OCI-M1 (cell line): ENCODE results near the gene GNB4.

Experiments used
- DNase-seq: peaks from one replicate; lab custom pipeline; 2025; lab: John Stamatoyannopoulos, UW

The GNB4 gene

DNA sequence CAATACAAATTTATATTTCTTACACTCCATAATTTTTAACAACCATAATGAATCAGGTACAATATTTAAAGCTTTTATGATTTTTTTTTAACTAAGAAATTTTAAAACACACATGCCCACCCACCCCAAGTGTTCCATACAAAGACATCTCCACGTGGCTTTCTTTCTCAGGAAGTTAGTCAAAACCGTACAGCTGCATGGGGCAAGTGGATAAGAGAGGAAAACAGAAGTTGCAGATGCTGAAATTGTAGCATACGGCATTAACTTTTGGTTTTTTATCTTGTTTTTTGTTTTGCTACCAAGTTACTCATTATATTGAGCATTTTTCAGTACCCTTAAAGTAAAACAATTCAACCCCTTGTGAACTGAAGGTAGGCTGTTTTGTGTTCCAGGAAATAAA is 14.8 kb downstream of the GNB4 start:
- peak; percentile 50 for DNase-seq

DNA sequence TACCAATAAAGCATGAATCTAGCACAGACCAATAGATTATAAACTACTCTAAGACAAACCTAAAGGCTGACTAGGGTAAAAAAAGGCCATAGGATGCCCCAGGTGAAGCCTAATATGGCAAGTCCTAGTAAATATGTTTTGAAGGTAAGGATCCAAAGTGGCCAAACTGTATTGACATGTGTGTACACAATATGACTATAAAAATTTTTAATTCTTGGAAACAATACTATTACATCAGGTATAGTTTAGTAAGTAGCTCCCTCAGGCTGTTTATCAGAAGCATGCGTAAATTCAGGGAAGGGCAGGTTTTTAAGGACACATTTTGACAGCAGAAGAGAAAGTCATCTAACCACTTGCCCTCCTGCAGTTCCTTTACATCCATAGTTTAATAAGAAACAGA is 18.8 kb downstream of the GNB4 start:
- DNase-seq = no peak

DNA sequence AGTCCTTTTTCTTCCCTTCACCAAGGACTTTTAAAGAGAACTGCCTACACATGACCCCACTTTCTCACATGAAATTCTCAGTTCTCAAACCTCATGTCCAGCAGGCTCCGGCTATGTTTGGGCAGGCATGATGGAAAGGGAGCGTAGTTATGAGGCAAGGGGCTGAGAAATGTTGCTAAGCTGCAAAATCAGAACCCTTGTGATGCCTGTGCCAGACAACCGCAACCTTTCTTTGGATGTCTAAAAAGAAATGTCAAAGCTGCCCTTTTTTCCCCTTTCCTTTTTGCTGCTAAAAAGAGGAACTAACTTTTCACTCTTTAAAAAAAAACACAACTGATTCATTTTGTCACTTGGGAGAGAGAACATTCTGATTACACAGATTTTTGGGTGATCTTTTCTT is 19.2 kb downstream of the GNB4 start:
- DNase-seq = peak; percentile 62

DNA sequence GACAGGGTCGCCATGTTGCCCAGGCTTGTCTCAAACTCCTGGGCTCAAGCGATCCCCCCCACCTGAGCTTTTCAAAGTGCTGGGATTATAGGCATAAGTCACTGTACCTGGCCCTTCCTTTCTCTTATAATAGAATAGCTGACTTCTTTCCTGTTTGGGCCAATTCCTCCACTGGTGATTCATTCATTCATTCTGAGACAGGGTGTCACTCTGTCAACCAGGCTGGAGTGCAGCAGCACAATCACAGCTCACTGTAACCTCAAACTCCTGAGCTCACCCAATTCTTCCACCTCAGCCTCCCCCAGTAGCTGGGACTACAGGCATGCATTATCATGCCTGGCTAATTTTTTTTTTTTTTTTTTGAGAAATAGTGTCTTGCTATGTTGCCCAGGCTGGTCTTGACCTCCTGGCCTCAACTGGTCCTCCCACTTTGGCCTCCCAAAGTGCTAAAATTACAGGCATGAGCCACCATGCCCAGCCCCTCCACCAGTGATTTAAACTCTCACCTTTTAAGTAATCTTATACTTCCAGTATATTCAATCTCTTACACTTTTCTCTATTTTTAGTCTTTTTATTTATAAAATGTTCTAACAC is 20.9 kb downstream of the GNB4 start:
- no peak for DNase-seq

DNA sequence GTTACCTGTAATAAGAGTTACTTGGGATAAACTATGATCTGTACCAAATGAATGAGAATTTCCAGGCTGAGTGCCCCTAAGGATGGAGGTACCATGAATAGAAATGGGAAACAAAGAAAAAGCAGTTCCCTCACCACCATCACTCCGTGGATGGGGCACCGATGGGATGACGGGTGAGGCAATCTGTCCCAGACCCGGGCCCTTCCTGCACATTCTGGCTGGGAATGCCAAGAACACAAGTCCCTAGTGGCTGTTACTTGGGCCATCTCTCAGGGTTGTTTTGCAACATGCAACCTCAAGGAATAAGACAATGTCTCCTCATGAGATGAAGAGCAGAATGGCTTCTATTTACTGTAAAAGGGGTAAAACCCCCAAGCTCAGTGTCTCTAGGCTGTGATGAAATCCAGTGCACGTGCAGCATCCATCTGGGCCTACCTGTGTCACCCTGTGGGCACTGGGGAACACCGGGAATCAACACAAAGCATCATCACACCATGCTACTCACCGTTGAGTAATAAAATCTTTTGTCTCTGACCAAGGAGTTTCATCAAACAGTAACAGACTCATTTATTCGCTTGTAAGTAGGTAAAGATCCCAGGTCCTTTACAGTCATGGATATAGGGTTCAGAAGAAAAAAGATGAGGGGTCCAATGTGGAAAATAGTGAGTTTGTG is 22.3 kb downstream of the GNB4 start:
- no peak for DNase-seq

DNA sequence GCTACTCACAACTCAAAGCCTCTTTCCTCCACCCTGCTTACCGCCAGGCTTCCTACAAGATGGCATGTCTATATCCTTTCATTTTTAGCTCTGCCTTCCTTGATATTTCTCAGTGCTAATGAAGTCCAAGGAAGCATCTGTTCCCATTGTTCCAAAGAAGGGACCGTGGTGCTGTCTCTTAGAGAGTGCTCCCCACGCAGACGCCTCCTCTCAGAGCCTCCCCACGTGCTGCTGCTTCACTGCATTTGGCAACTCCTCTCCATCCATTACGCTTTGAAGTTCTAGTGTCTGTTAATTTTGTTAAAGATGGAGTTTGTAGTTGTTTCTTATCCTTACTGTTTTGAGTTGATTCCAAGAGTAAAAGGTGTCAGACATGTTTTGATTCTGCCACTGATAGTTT is 26.2 kb downstream of the GNB4 start:
- no peak for DNase-seq

DNA sequence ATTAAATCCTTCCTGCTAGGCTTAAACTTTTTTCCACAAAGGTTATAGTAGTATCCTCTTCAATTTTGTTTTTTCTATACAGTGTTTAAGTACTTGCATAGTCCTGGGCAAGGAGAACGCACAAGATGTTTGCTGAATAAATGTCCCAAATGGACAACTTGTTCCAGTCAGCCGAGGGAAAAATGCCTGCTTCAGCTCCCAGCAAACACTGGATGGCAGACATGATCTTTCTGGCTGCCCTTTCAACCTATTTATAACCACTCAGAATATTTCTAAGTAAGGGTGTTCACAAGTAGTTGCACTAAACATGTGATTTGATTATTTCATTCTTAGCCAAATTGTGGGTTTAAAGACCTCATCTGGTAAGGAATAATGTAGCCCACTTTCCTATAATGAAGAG is 29.8 kb downstream of the GNB4 start:
- DNase-seq = peak; percentile 2

DNA sequence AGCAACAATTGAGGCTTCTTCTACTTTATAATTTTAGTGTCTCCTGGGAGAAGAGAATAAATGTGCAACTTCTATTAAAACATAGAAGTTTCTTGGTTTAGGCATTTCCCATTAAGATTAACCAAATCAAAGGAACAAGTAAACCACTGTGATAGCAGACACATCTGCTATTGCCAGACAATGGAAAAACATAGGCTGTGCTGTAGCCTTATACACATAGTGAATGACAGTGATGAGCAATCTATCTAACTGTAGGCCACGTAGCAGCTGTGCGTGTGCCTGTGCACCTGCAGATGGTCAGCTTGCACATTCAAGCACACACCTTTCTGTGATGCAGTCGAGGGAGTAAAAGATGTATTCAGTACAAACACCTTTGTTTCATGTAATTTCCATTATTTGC is 32.7 kb downstream of the GNB4 start:
- no peak for DNase-seq

DNA sequence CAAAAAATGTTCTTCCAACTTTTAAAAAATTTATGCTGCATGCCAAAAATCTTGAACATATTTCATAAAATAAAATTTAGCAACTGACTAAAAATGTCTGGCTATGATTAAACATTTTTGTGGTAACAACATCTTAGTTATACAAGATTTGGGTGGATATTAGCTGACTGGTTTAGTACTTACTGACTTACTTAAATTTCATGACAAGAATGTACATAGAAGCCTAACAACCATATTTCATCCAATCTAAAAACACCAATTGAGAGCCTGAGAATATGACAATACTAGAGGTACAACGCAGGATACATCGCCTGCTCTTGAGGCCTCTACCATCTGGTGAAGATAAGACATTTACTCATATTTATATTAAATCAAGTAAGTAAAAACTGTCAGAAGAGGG is 34.6 kb downstream of the GNB4 start:
- no peak for DNase-seq

DNA sequence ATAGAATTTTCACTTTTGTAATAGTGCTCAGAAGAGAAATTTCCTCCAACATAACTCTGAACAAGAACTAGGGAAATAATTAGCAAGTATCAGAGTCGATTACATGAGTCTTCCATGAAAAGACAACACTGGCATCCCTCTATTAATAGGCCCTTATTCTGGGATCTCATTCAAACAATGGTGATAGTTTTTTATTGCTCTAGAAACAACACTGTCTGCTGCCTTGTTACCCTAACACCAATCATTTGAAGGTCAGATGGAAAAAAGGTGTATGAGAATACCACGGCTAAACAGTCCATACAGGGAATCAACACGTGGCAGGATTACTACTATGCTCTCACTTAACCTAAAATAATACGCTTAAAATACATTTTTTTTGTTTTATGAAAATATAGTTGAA is 35.9 kb downstream of the GNB4 start:
- no peak for DNase-seq

DNA sequence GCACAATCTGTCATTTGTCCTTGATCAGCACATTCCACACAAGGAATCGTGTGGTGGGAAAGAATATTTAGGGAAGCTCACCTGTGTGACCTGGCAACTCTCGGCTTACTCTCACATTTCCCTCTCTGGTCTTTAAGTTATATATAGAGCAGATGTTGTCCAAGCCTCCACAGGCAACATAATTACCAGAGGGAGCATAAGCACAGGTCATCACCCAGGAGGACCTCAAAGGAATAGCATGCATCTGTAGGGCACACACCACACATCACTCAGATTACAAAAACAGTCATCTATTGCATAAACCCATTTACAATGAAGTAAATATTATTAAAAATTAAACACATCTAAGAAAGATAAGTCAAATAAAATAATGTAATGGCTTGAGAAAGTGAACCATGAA is 36.5 kb downstream of the GNB4 start:
- no peak for DNase-seq

DNA sequence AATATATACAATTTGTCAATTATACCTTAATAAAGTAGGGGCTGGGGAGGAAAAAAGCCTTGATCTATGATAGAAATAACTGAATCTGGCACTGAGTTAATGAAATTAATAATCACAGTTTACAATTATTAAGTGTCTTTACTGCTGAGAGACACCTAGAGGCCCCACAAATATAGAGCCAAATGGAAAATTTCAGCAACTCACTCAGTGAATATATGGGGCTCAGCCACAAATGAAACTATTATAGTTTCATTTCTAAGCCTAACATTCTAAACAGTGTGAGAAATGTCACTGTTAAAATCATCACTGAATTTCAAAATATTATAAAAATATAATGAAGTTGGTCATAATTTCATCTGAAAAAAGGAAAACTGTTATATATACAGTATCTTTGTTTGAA is 40.3 kb downstream of the GNB4 start:
- DNase-seq = no peak

DNA sequence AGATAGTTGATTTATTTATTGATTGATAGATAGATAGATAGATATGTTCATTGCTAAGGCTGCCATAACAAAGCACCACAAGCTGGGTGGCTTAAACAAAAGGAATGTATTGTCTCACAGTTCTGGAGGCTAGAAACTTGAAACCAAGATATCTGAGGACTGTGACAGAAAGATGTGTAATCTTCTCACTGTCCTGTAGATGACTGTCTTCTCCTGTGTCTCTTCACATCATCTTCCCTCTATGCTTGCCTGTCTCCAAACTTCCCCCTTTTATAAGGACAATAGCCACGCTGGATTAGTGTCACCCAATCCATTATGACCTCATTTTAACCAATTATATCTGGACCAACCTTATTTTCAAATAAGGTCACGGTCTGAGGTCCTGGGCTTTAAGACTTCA is 40.9 kb downstream of the GNB4 start:
- peak; percentile 9 for DNase-seq

DNA sequence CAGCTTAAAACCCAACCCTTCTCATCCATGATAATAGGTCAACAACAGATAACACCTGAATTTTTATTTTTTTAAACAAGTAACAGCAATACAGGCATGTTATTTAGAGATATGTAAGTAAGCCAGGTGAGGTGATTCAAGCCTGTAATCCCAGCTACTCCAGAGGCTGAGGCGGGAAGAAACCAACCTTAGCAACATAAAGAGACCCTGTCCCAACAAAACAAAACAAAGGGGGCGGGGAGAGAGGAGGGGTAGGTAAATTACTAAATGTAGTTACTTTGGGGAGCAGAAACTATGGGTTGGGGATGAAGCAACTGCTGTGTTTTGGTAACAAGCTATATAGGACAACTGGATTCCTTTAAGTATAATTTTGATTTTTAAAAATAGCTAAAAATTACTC is 47.0 kb downstream of the GNB4 start:
- DNase-seq = no peak

DNA sequence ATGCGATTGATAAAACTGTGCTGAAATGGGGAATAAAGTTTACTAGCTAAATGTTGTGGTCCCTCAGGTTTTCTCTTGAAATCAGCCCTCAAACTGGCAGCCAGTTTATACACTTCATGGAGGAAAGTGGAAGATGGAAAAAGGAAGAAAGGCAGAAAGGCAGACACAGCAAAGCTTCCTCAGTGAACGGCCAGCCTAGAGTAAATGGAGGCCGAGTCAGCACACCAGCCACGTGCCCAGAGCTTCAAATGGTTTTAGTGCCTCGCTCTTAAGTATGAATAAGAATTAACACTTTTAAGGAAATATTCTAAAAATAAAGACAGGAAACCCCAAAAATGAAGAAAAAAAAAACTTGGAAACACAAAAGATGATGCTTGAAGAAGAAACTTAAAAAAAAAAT is 48.3 kb downstream of the GNB4 start:
- DNase-seq = no peak

DNA sequence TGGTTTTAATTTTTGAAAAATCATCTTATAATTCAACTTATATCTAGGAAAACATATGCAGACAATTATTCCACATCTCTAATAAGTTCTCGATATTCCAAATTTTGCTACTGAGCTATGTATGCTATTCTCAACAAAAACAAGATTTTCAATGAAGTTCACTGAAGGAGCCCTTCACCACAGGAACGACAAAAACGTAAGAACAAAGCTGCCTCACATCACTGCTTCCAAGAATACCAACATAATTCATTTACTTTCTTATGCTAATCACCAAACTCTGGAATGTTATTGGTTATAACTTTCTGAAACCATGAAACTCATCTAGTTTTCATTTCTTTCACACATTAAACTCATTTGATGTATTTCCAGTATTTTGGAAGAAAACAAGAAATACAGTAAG is 49.7 kb downstream of the GNB4 start:
- no peak for DNase-seq

DNA sequence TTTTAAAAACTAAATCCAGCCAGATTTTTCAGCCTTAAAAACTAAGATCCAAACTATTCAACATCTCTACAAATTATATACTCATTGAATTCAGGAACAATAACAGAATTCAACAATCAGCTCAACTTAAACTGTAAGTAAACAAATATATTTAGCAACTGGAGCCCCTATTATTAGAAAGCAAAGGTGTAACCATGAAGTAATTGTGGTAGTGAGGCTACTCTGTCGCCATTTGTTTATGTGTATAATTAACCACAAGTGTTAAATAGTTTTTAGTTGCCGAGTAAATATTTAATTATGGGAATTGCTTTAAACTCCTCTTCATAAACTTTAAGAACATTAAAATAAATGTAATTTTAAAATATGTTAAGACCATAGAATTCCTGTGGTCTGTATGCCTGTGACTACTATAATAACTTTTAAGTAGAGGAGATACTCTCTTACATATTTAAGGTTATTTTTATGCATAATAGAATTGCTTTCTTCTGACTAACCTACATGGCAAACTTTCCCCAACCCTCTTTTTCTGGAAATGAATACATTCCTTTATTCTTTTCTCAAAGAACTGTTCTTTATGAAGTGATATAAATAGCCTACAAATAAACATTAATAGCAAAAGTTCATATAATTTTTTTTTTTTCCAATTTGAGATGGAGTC is 52.6 kb downstream of the GNB4 start:
- DNase-seq = no peak

DNA sequence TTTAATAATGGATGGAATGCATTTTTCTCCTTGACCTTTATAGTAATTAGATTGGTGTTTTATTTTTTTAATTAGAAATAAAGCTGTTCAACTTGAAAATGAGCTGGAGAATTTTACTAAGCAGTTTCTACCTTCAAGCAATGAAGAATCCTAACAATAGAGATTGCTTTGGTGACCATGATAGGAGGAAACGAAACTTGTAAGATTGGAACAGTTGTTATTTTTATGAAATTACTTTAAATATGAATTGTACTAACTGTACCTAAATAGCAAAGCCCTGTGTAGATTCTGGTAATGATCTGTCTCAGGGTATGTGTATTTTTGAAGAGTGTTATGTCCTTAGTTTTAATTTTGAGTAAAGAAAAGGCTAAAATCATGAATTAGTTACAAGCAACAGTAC is 59.4 kb downstream of the GNB4 start:
- no peak for DNase-seq

DNA sequence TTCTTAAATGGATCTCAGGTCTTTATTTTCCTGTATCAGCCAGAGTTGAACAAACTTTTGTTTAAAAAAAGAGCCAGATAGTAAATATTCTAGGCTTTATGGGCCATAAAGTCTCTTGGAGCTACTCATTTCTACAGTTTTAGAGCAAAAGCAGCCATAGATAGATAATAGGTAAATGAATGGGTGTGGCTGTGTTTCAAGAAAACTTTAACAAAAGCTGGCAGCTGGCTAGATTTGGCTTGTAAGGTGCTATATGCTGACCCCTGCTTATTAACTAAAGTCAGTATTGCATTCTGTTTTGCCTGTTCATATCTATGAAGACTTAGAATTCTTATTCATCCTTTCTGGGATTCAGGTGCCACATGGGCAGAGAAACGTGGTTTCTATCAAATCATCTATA is 74.8 kb downstream of the GNB4 start:
- peak; percentile 2 for DNase-seq

DNA sequence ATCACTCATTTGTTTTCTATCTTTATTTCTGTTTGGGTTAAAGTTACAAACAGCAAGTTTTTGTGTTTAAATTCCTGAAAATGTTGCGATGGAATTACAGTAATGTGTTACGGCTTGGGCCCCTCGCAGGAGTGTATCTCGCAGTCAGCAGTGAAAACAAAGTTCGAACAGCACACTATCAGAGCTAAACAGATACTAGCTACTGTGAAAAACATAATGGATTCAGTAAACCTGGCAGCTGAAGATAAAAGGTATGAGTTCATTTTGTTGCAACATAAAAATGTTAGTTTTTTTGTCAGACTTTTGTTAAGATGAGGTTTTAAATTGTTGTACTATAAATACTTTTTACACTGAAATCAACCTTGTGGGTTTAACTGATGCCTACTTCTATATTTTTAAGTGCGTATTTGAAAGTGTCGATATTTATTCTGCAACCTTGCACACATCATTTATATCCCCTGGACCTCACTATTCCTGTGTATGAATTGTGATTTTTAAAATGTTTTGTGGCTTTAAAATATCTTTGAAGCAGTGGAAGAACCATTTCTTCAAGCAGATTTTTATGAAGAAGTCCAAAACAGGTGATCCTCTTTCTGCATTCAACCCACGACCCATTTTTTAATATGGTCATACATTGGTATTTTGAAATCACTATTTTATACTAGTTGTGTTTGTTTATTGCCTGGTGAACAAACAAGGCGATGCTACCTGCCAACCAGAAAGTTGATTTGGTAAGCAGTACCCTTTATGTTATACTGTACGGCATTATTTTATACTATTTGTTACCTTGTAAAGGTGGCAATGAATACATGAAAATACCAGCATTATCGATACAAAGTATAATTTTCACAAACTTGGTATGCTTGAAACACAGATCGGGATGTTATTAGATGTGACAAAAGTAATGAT is 75.9 kb downstream of the GNB4 start:
- peak; percentile 72 for DNase-seq

DNA sequence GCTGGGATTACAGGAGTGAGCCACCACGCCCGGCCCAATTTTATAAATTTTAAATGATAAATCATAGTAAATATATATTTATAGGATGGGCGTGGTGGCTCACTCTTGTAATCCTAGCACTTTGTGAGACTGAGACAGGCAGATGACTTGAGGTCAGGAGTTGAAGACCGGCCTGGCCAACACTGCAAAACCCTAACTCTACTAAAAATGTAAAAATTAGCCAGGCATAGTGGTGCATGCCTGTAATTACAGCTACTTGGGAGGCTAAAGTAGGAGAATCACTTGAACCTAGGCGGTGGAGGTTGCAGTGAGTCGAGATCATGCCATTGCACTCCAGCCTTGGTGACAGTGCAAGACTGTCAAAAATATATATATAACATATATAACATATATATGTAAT is 77.3 kb downstream of the GNB4 start:
- peak; percentile 5 for DNase-seq

DNA sequence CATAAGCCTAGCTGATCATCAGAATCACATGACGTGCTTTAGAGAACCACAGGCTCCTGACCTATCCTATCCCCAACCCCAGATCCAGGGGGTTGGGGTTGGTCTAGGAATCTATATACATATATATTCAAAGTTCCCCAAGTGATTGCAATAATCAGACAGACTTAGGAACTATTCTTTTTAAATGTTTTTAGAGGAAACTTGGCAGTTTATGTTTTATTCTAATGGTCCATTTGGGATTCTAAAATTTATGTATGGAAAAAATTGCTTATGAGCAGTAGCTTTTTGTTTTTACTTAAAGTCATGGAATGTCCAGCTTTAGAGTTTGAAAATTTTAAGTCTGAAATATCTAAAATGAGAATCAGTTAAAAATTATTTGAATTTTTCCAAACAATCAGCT is 81.6 kb downstream of the GNB4 start:
- DNase-seq = no peak

DNA sequence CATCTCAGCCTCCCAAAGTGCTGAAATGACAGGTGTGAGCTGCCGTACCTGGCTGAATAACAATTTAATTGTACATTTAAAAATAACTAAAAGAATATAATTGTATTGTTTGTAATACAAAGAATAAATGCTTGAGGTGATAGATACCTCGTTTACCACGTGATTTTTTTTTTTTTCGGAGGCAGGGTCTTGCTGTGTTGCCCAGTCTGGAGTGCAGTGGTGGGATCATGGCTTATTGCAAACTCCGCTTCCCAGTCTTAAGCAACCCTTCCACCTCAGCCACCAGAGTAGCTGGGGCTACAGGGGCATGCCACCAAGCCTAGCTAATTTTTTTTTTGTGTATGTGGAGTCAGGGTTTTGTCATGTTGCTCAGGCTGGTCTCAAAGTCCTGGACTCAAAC is 87.9 kb downstream of the GNB4 start:
- DNase-seq = no peak
